Nephron (organoid): ENCODE results near the gene GNAZ.

Source experiments
- H3K27ac Mint-ChIP-seq, 3 experiments: 2 replicates each; pipeline ENCODE4 v1.8.0; 2020; ENCODE audit warnings: mixed read lengths in 3 of 3, mild to moderate bottlenecking in 2 of 3, moderate library complexity in 1 of 3
- H3K27me3 Mint-ChIP-seq: 2 replicates; pipeline ENCODE4 v1.8.0; 2021; ENCODE audit warnings: low read depth, mild to moderate bottlenecking, moderate library complexity, mixed read lengths
- H3K36me3 Mint-ChIP-seq: 2 replicates; pipeline ENCODE4 v1.8.0; 2020; ENCODE audit warnings: low read depth, mixed read lengths
- H3K4me1 Mint-ChIP-seq: 2 replicates; pipeline ENCODE4 v1.8.0; 2020; ENCODE audit warnings: mixed read lengths
- H3K4me3 Mint-ChIP-seq, 3 experiments: 2 replicates each; pipeline ENCODE4 v1.8.0; 2020; ENCODE audit warnings: mild to moderate bottlenecking in 3 of 3, mixed read lengths in 3 of 3, moderate library complexity in 2 of 3
- H3K9me3 Mint-ChIP-seq: 2 replicates; pipeline ENCODE4 v1.8.0; 2020; ENCODE audit warnings: mixed read lengths
- CTCF ChIP-seq, 3 experiments: fragments of 200-600 bp; sonication (generic); IDR thresholded peaks; one replicate each; pipeline ENCODE4 v1.5.0; 2021; ENCODE audit warnings: antibody characterized with exemption in 3 of 3; ENCODE audit not compliant: unreplicated experiment in 3 of 3

The GNAZ gene

GRCh38 chr22:23155831-23156230 lies 85.5 kb downstream of the GNAZ start:
- no peak for TF ChIP-seq CTCF (IDR thresholded peaks at IDR 0.05; ENCODE audit: unreplicated experiment in 3 of 3)
- H3K27ac Mint-ChIP-seq: no peak overlapping the region
- H3K36me3 Mint-ChIP-seq: peaks cover 10% of the 10 kb centered on the region
- no peaks in the 10 kb centered on the region for H3K4me1 Mint-ChIP-seq
- H3K27me3 Mint-ChIP-seq: peaks cover 4% of the 10 kb centered on the region
- no peak overlapping the region for H3K4me3 Mint-ChIP-seq
- H3K9me3 Mint-ChIP-seq: no peaks in the 10 kb centered on the region

- no peaks in the 10 kb centered on the region for H3K9me3 Mint-ChIP-seq
- H3K4me1 Mint-ChIP-seq: no peaks in the 10 kb centered on the region
- H3K4me3 Mint-ChIP-seq: no peak overlapping the region
- no peak overlapping the region for H3K27ac Mint-ChIP-seq
- no peak for TF ChIP-seq CTCF (IDR thresholded peaks at IDR 0.05; ENCODE audit: unreplicated experiment in 3 of 3)
- H3K36me3 Mint-ChIP-seq: peaks cover 10% of the 10 kb centered on the region
- H3K27me3 Mint-ChIP-seq: peaks cover 4% of the 10 kb centered on the region
Observed at GRCh38 chr22:23156286-23156685, 86.0 kb downstream of the GNAZ start.

- Mint-ChIP-seq H3K9me3 (no peaks in the 10 kb centered on the region), H3K4me1 (no peaks in the 10 kb centered on the region), H3K36me3 (peaks cover 10% of the 10 kb centered on the region), H3K4me3 (no peak overlapping the region), H3K27me3 (peaks cover 4% of the 10 kb centered on the region), H3K27ac (no peak overlapping the region)
- no peak for TF ChIP-seq CTCF (IDR thresholded peaks at IDR 0.05; ENCODE audit: unreplicated experiment in 3 of 3)
Observed at GRCh38 chr22:23157560-23158515, 87.5 kb downstream of the GNAZ start.

- Mint-ChIP-seq H3K27me3 (peaks cover 3% of the 10 kb centered on the region), H3K4me1 (no peaks in the 10 kb centered on the region), H3K9me3 (no peaks in the 10 kb centered on the region), H3K27ac (no peak overlapping the region), H3K4me3 (no peak overlapping the region), H3K36me3 (peaks cover 10% of the 10 kb centered on the region)
- no peak for TF ChIP-seq CTCF (IDR thresholded peaks at IDR 0.05; ENCODE audit: unreplicated experiment in 3 of 3)
Observed at GRCh38 chr22:23158516-23159290, 88.4 kb downstream of the GNAZ start.

- H3K27me3 Mint-ChIP-seq: no peaks in the 10 kb centered on the region
- H3K36me3 Mint-ChIP-seq: peaks cover 8% of the 10 kb centered on the region
- no peak for TF ChIP-seq CTCF (IDR thresholded peaks at IDR 0.05; ENCODE audit: unreplicated experiment in 3 of 3)
- H3K4me1 Mint-ChIP-seq: no peaks in the 10 kb centered on the region
- no peak overlapping the region for H3K27ac Mint-ChIP-seq
- H3K4me3 Mint-ChIP-seq: no peak overlapping the region
- no peaks in the 10 kb centered on the region for H3K9me3 Mint-ChIP-seq
Observed at GRCh38 chr22:23159291-23159630, 88.9 kb downstream of the GNAZ start.
